Measurements from ENCODE around the gene ITPK1.

Gene ITPK1

DNA sequence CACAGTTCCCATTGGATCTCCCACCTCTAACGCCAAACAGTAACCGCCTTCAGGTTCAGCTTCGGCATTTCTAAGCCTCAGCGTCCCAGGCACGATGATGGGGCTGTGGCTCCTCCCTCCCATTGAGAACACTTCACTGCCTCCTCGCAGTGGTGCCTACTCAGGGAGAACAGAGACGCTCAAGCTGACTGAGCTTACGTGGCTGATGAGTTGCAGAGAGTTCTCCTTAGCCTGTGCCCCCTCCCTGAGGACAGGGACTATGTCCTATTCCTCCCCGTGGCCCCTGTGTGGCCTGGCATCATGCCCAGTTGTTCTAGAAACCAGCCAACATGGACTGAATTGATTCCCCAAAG lies 87.0 kb downstream of the ITPK1 start:
- no peak for DNase-seq (ENCODE audit: low read depth in 2 of 2)

DNA sequence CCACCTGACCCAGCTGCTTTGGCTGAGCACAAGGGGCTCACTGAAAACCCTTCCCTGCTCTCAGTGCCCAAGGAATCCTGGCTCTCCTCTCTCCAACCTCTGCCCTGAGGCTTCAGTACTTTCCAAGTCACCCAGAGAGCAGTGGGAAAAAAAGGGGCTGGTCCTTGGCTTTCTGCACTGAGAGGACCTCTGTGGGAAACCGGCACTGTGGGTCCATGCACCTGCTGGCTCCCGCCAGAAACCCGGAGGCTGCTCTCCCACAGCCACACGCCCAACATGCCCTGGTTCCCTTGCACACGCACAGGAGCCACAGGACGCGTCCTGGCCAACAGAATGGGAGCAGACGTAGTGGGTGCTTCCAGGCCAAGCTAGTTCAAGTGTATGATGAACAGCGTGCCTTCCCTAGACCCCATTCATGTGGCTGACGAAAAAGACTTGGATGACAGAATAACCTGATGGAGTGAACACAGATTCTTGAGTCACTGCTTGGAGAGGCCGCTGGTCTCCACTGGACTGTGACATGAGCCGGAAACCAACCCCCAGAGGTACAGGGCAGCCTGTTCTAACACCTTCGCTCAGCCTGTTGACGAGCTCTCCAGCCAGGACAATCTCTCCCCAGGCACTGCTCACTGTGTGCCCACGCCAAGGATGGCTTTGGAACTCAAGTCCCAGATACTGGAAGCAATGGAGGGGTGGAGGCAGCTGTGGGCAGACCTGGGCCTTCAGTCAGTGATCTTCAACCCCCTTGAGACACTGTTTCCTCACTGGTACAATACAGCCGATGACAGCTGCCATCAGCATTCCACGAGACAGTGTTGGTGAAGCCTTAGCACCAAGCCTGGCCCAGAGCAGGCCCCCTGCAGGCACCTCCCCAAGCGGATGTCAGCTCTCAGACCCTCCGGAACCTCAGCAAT lies 87.7 kb downstream of the ITPK1 start:
- DNase-seq (ENCODE audit: low read depth in 2 of 2) = no peak

GRCh38 chr14:93026339-93026738 lies 89.4 kb downstream of the ITPK1 start:
- DNase-seq (ENCODE audit: low read depth in 2 of 2) = no peak

- no peak for DNase-seq (ENCODE audit: low read depth in 2 of 2)
Measured at GRCh38 chr14:93025055-93025454, 90.7 kb downstream of the ITPK1 start.

- no peak for DNase-seq (ENCODE audit: low read depth in 2 of 2)
Measured at GRCh38 chr14:93024493-93024892, 91.2 kb downstream of the ITPK1 start.

- no peak for DNase-seq (ENCODE audit: low read depth in 2 of 2)
Measured at GRCh38 chr14:93023802-93024434, 91.8 kb downstream of the ITPK1 start.

DNA sequence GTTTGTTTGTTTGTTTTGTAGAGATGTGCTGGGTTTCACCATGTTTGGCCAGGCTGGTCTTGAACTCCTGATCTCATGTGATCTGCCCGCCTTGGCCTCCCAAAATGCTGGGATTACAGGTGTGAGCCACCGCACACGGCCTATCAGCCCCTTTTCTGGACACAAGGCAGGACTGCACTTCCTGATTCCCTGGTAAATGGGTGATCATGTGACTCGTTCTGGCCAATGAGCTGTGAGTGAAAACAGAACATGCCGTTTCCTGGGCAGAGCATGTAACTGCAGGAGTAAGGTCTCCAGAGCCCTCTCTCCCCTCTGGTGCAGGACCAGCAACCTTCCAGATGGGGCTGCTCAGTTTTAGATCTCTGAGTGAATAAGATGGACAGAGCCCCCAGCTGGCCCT lies 92.7 kb downstream of the ITPK1 start:
- no peak for DNase-seq (ENCODE audit: low read depth in 2 of 2)

DNA sequence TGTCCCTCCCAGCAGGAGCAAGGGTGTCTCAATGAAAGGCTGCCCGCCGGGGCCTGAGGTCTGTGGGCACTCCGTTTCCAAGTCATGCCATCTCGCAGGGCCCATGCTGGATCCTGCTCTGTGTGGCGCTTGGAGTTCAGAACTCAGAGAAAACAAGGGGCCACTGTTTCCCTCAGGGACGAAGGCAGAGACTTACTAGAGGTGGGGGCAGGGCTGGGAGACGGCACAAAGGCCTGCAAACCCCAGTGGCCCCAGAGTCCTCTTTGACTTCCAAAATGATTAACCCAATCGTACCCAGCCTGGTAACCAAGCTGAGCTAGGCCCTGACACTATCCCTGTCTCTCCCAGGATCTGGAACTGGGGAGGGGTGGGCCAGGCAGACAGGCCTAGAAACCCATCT lies 95.8 kb downstream of the ITPK1 start:
- no peak for DNase-seq (ENCODE audit: low read depth in 2 of 2)

DNA sequence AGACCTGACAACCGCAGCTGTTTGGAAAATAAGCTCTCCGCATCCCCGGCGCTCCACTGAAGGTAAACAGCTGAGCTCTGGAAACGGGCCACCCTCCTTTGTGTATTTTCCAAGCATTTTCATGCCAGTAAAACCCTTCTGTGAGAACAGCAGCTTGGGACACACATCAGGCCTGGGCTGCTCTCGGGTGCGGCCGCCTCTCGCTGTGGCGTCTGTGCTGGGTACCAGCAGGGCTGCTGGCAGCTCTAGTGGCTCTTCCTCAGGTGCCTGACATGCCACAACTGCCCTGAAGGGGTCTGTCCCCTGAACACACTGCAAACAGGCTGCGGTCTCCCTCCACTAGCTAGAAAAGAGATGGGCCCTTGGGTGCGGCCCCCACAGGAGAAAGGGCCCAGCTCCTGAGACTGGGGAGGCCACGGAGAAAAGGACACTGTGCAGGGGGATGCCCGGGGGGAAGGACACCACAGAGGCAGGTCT lies 96.3 kb downstream of the ITPK1 start:
- no peak for DNase-seq (ENCODE audit: low read depth in 2 of 2)

DNA sequence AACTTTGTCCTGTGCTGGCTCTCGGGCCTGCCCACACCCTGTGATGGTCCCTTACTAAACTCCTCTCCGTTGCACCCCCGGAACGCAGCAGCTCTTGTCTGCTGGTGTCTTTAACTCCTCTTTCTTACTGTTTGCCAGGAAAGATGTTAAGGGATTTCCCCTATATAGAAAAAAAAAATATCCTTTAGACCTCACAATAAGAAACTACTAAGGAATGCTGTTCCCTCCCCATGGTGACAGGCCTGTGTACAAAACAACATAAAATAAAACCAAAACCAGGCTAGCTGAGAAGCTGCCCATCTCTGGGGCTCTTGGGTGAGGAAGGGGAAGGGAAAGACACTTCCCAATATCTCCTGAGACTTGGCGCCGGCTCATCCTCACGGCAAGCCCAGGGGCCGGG lies 97.4 kb downstream of the ITPK1 start:
- DNase-seq (ENCODE audit: low read depth in 2 of 2) = no peak

GRCh38 chr14:93017898-93018297 lies 97.8 kb downstream of the ITPK1 start:
- DNase-seq (ENCODE audit: low read depth in 2 of 2) = no peak

DNA sequence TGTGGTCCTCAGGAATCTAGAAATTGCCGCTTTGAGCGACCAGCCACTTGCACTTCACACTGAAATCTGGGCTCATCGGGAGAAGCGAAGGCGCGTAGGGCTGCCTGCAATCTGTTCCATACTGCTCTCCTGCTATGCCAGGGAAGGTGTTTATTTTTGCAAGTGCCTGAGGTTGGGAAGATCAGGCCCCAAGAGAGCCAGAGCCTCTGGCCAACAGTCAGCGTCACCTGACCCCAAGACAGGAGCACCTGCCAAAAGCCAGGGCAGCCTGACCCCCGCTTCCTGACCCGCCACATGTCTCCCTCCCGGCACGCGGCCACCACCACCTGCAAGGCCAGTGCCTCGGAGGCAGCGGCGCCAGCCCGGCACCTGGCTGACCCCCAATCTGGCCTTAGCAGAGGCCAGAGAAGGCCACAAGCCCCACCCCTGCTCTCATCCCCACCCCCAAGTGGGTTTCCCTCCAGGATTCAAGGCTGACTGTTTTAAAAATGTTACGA lies 98.4 kb downstream of the ITPK1 start:
- DNase-seq (ENCODE audit: low read depth in 2 of 2) = no peak

- DNase-seq (ENCODE audit: low read depth in 2 of 2) = no peak
Measured at GRCh38 chr14:93016275-93016845, 99.4 kb downstream of the ITPK1 start.

GRCh38 chr14:93015505-93015904 lies 100.2 kb downstream of the ITPK1 start:
- no peak for DNase-seq (ENCODE audit: low read depth in 2 of 2)

DNA sequence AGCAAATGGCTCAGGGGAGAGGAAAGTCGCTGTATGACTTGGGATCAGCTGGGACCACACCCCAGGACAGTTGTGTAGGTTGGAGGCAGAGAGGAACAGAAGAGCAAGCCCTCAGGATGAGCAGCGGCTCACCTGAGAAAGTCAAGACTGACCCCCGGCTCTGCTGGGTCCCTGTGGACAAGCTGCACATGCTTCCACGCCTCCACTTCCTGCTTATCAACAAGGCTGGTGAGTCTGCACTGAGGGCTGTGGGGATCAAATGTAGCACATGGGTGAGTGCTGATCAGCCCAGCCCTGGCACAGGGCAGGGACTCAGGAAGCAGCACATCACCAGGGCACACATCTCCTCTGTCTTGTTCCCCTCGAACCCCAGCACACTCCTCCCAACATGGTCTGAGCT lies 100.7 kb downstream of the ITPK1 start:
- no peak for DNase-seq (ENCODE audit: low read depth in 2 of 2)

DNA sequence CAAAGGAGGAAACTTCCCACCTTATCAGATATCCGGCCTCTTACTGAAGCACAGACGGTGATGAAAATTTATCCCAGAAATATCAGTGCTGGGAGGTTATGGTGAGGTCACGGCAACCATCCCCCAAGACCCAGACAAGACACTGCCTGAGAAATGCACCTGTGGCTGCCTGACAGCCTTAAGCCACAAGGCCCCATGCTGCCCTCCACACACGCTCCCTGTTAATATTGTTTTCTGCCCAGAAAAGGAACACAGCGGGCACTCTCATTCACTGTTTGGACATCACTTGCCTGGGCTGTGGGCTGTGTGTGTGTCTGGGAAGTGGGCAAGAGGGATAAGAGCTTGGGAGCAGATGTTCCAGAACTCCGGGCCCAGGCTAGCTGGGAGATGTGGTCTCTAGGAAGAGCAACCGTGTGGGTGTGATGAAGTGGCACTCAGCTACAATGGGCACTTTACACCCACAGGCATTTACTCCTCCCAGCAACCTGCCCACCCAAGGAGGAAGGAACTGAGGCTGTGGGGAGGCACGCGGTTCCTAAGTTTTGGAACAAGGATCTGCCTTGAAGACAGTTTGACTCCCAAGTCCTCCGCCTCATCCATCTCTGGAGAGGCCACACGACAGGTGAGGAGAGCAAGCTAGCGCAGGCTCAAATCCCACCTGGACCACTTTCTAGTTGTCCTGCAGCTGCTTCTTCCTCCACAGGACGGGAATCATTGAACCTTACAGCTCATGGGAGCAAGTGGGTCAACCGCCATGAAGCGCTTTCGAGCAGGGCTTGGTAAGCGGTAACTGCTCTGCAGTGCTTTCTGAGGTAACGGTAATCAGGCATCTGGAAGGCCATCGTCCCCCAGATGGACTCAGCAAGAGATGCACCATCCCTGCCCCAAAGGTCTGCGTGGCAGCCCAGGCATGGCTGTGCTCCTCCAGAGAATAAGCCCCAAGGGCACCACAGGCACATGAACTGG lies 101.4 kb downstream of the ITPK1 start:
- no peak for DNase-seq (ENCODE audit: low read depth in 2 of 2)

- no peak for DNase-seq (ENCODE audit: low read depth in 2 of 2)
Measured at GRCh38 chr14:93012951-93013719, 102.6 kb downstream of the ITPK1 start.

- no peak for DNase-seq (ENCODE audit: low read depth in 2 of 2)
Measured at GRCh38 chr14:93012506-93012905, 103.2 kb downstream of the ITPK1 start.

- no peak for DNase-seq (ENCODE audit: low read depth in 2 of 2)
Measured at GRCh38 chr14:93011650-93012325, 103.9 kb downstream of the ITPK1 start.

- DNase-seq (ENCODE audit: low read depth in 2 of 2) = no peak
Measured at GRCh38 chr14:93011141-93011529, 104.6 kb downstream of the ITPK1 start.

Measured in stimulated activated CD4-positive, alpha-beta T cell treated with anti-CD3 and anti-CD28 coated beads, Interleukin-1b, Interleukin-23, amount 100 ng/mL, for 4 hours (primary cell).